Activated T-cell treated with anti-CD3 and anti-CD28 coated beads, Interleukin-2, amount 50 U/mL, for 4 hours (primary cell): Measurements from ENCODE around the gene CRTC1. TPM values are rescaled to one million over a fixed set of nuclear protein-coding genes. Genes with fewer than 3 reads are reported as not detected.
"Not testable (repeated sequence)": the region's sequence is repeated elsewhere in the genome, so short reads cannot be mapped to it uniquely, and the experiment has no call there.

Source experiments
- ATAC-seq, 2 donors: fragments of 200-7000 bp; cut with Tn5 transposase; one replicate each; pipeline ENCODE4 v1.10.0; 2021
- DNase-seq: peaks from one replicate; pipeline ENCODE4 v3.0.0-alpha.2; 2020
- H3K27me3 Mint-ChIP-seq: one replicate; pipeline ENCODE4 v1.8.0; 2021; ENCODE audit warnings: low read depth, mixed read lengths
- H3K36me3 Mint-ChIP-seq: one replicate; pipeline ENCODE4 v1.8.0; 2022; ENCODE audit warnings: mixed read lengths; ENCODE audit not compliant: insufficient read depth
- H3K4me1 Mint-ChIP-seq: one replicate; pipeline ENCODE4 v1.8.0; 2021; ENCODE audit warnings: low read depth, mixed read lengths
- H3K4me3 Mint-ChIP-seq: one replicate; pipeline ENCODE4 v1.8.0; 2021; ENCODE audit warnings: mild to moderate bottlenecking, moderate library complexity, mixed read lengths
- H3K9me3 Mint-ChIP-seq: one replicate; pipeline ENCODE4 v1.8.0; 2021; ENCODE audit warnings: mixed read lengths
- total RNA-seq, 3 donors: library from RNA; stranded (reverse); gene quantifications; one replicate each; pipeline ENCODE4 v1.2.1, GENCODE V29; 2021

CRTC1 gene
- total RNA-seq, 3 donors from 2014 or later, result 7.8 to 9.6 (median 8.9) TPM

DNA sequence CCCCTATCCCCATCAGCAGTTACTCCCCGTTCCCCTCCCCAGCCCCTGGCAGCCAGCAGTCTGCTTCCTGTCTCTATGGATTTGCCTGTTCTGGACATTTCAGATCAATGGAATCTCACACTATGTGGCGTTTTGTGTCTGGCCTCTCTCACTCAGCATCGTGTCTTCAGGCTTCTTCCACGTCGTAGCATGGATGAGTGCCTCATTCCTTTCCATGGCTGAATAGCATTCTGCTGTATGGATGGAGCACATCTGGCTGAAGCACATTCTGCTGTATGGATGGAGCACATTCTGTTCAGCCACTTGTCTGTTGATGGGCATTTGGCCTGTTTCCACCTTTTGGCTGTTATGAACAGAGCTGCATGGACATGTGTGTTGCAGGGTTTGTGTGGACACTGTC, 29.5 kb downstream of the CRTC1 start:
- H3K36me3 Mint-ChIP-seq, result no peaks in the 10 kb centered on the region
- no peaks in the 10 kb centered on the region for H3K27me3 Mint-ChIP-seq
- no peak for ATAC-seq
- DNase-seq, result no peak
- H3K9me3 Mint-ChIP-seq, result no peaks in the 10 kb centered on the region
- no peak overlapping the region for H3K4me3 Mint-ChIP-seq
- peaks cover 20% of the 10 kb centered on the region for H3K4me1 Mint-ChIP-seq

DNA sequence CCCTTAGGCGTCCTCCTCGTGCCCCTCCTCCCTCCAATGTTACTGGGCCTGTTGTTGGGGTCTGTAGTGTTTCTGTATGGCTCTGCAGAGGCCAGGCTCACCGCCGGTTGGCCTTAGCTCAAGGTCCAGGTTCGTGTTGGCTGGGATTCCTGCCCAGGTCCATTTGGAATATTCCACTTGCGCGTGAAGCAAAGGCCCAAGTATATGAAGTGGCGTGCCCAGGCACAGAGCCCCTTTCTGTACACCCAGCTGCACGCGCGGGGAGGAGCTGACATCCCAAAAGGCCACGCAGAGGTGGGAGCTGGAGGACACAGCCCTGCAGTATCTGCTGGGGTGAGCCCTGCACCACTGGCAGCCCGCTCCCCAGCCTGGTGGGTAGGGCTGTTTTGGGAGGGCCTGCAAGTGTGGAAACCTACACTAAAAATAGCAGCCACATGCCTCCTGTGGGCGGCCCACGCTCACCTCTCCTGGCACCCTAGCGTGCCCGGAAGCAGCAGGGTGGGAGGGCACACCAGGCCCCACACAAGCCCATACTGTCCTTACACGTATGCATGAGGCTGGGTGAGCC, 30.2 kb downstream of the CRTC1 start:
- ATAC-seq (peak in 1 of 2 donors; percentile 32), DNase-seq (no peak)
- H3K9me3 Mint-ChIP-seq, result no peaks in the 10 kb centered on the region
- H3K4me1 Mint-ChIP-seq, result peaks cover 18% of the 10 kb centered on the region
- no peaks in the 10 kb centered on the region for H3K27me3 Mint-ChIP-seq
- H3K4me3 Mint-ChIP-seq, result no peak overlapping the region
- H3K36me3 Mint-ChIP-seq, result no peaks in the 10 kb centered on the region

DNA sequence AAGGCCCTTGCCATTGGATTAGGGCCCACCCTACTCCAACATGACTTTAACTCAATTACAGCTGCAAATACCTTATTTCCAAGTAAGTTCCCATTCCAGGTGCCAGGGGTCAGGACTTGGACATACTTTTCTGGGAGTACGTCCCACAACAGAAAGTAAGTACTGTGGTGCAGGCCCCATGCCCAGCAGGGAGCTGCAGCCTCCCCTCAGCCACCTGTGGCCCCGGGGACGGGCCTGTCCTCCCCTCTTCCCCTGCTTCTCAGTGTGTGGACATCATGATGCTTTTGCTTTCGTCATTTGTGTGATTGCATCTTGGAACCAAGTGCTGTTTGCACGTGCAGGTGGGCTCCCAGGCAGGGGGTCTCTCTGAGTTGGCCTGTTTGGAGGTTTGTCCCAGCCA, 31.9 kb downstream of the CRTC1 start:
- Mint-ChIP-seq H3K4me3 (no peak overlapping the region), H3K9me3 (no peaks in the 10 kb centered on the region), H3K36me3 (no peaks in the 10 kb centered on the region), H3K4me1 (peaks cover 17% of the 10 kb centered on the region), H3K27me3 (no peaks in the 10 kb centered on the region)
- ATAC-seq (no peak), DNase-seq (no peak)

DNA sequence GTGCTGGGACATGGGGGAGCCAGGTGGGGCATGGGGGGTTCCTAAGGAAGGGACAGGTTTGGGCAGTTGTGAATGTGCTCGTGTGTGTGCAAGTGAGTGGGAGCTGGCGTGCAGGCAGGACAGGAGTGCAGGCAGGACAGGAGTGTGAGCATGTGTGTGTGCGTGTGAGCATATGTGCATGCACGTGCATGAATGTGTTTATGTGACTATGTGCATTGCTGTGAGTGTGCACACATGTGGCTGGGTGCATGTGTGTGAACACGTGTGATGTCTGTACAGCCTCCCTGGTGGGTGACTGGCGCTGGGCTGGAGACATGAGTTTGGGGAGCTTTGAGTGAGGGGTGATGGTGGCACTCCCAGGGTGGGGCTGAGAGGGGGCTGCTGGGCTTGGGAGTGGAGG, 33.4 kb downstream of the CRTC1 start:
- peaks cover 17% of the 10 kb centered on the region for H3K4me1 Mint-ChIP-seq
- no peak overlapping the region for H3K4me3 Mint-ChIP-seq
- H3K9me3 Mint-ChIP-seq, result no peaks in the 10 kb centered on the region
- ATAC-seq, result no peak
- H3K36me3 Mint-ChIP-seq, result peaks cover 2% of the 10 kb centered on the region
- DNase-seq, result no peak
- no peaks in the 10 kb centered on the region for H3K27me3 Mint-ChIP-seq

DNA sequence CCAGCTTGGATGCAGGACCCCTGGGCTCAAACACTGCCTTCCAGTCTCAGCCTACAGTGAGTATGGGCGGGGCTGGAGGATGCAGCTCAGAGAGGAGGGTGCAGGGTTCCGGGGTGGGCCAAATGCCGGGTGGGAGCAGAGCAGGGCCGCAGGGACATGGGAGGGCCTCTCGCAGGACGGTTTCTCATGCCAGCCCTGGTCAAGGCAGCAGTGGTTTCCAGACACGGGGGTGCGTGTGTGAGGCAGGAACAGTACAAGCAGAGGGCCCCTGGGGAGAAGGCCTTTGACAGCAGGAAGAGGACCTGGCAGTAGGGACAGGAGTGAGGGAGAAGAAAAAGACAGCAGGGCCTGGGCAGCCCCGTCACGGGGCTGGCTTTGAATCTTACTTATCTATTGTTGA, 34.1 kb downstream of the CRTC1 start:
- ATAC-seq, result no peak
- Mint-ChIP-seq H3K27me3 (no peaks in the 10 kb centered on the region), H3K9me3 (no peaks in the 10 kb centered on the region), H3K4me3 (no peak overlapping the region), H3K36me3 (peaks cover 5% of the 10 kb centered on the region), H3K4me1 (peaks cover 17% of the 10 kb centered on the region)
- no peak for DNase-seq

DNA sequence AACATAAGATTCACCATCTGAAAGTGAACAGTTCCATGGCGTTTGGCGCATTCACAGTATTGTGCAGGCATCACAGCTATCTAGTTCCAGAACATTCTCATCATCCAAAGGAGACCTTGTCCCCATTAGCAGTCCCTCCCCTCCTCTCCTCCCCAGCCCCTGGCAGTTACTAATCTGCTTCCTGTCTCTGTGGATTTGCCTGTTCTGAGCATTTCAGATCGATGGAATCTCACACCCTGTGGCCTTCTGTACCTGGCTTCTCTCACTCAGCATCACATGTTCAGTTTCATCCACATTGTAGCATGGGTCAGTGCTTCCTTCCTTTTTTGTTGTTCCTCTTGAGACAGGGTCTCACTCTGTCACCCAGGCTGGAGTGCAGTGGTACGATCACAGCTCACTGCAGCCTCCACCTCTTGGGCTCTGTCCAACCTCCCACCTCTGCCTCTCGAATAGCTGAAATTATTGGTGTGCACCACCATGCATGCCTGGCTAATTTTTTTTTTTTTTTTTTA, 34.6 kb downstream of the CRTC1 start:
- no peak overlapping the region for H3K4me3 Mint-ChIP-seq
- ATAC-seq (no peak), DNase-seq (no peak)
- H3K4me1 Mint-ChIP-seq, result peaks cover 15% of the 10 kb centered on the region
- H3K27me3 Mint-ChIP-seq, result no peaks in the 10 kb centered on the region
- no peaks in the 10 kb centered on the region for H3K9me3 Mint-ChIP-seq
- peaks cover 7% of the 10 kb centered on the region for H3K36me3 Mint-ChIP-seq

DNA sequence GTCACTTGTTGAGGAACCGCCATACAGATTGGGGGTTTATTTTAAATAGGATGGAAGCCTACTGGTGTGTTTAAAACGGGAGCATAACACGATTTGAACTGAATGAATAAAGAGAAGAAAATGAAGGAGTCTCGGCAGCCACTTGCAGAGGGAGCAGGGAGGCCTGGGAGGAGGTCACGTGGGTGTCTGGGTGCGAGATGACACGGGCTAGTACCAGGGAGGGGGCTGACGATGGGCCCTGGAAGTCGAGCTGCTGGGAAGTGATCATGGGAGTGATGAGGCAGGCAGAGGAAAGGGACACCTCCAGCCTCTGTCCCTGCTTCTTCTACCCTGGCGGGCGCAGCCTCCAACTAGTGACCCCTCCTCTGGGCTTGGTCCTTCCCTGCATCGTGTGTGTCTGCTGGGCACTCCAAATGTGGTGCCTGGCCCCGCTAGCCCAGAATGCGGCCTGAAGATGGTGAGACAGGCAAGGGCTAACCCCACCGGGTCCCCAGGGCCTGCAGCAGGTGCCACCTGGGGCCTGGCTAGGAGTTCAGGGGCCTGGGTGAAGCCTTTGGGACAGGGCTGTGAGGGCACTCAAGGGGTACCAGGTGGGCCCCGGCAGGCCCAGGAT, 35.5 kb downstream of the CRTC1 start:
- Mint-ChIP-seq H3K9me3 (no peaks in the 10 kb centered on the region), H3K36me3 (peaks cover 7% of the 10 kb centered on the region), H3K4me3 (no peak overlapping the region), H3K27me3 (no peaks in the 10 kb centered on the region), H3K4me1 (peaks cover 14% of the 10 kb centered on the region)
- ATAC-seq (no peak), DNase-seq (no peak)

DNA sequence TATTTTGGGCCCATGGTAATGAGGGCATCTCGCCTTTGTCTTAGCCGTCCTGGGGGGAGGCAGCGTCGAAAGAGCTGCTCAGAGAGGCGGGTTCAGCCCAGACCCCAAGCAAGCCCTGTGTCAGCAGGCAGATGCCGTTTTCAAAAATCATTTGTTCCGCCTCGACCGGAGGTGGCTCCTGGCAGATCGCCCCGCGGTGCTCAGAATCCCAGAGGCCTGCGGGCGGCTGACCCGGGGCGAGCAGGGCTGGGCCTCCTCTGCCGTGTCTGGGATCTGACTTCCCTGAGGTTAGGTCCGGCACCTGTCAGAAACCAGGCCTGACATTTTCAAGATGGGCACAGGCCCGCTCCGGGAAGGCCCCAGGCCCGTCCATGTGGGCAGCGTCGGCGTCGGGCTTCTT, 36.1 kb downstream of the CRTC1 start:
- Mint-ChIP-seq H3K4me3 (no peak overlapping the region), H3K4me1 (peaks cover 17% of the 10 kb centered on the region), H3K36me3 (peaks cover 7% of the 10 kb centered on the region), H3K27me3 (no peaks in the 10 kb centered on the region), H3K9me3 (no peaks in the 10 kb centered on the region)
- ATAC-seq (no peak), DNase-seq (no peak)

DNA sequence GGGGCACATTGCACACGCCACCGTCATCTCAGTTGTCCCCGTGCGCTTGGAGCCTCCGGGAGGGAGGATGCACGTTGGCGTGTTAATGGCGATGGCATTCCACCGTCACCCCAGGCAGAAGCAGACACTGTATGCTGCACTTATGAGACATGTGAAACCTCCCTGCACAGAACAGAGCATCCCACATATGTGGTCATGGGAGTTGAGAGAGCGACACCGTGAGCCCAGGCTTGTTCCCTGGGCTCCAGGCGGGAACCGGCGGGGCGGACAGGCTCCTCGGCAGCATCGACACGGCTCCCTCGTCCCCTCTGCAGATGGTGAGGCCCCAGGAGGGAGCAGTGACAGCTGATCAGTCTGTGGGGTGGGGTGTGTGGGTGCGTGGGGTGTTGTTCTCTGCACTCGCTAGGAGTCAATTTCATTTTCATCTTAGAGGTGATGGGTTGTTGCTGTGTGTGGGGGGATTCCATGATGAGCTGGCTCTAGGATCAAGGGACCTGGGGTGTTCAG, 40.4 kb downstream of the CRTC1 start:
- DNase-seq (no peak), ATAC-seq (peak; percentile 71 to 74)
- no peaks in the 10 kb centered on the region for H3K27me3 Mint-ChIP-seq
- peaks cover 6% of the 10 kb centered on the region for H3K4me1 Mint-ChIP-seq
- H3K4me3 Mint-ChIP-seq, result no peak overlapping the region
- H3K9me3 Mint-ChIP-seq, result no peaks in the 10 kb centered on the region
- peaks cover 7% of the 10 kb centered on the region for H3K36me3 Mint-ChIP-seq

DNA sequence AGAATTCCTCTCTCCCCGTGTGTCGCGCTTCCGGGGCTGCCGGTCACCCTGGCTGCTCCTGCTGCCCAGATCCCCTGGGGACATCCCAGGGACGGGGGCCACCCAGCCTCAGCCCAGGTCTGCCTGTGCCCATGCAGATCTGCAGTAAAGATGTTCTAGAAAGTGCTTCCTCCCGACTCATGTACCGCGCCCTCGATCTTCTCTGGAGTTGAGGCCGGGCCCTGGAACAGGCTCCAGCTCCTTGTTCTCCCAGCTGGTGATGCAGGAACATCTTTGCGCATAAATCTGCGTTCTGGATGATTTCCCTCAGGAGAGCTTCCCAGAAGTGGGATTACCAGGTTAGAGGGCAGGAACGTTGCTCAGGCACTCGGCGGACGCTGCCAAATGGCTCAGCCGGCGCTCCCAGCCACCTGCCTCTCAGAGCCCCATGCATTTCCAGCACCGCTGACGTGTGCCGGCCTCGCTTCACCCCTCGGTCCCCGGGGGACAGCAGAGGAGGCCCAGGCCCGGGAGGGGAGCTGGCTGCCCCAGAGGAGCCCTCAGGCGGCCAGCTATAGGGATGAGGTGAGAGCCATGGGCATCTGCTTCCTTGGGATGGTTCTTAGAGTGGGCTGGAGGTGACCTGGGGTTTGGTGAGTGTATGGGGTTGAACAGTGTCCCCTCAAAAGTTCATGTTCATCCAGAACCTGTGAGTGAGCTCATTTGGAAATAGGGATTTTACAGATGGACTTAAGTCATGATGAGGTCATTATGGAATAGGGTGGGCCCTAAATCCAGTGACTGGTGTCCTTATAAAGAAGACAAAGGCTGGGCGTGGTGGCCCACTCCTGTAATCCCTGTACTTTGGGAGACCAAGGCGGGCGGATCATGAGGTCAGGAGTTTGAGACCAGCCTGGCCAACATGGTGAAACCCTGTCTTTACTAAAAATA, 42.6 kb downstream of the CRTC1 start:
- Mint-ChIP-seq H3K27me3 (no peaks in the 10 kb centered on the region), H3K4me1 (peaks cover 6% of the 10 kb centered on the region), H3K36me3 (peaks cover 5% of the 10 kb centered on the region), H3K9me3 (no peaks in the 10 kb centered on the region), H3K4me3 (no peak overlapping the region)
- ATAC-seq (no peak), DNase-seq (no peak)

DNA sequence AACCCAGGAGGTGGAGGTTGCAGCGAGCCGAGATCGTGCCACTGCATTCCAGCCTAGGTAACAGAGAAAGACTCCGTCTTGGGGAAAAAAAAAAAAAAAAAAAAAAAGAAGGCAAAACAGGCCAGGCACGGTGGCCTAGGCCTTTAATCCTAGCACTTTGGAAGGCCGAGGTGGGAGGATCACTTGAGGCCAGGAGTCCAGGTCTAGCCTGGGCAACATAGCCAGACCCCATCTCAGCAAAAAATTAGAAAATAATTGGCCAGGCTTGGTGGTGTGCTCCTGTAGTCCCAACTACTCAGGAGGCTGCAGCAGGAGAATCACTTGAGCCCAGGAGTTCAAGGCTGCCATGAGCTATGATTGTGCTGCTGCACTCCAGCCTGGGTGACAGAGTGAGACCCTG, 43.4 kb downstream of the CRTC1 start:
- peaks cover 5% of the 10 kb centered on the region for H3K36me3 Mint-ChIP-seq
- H3K4me1 Mint-ChIP-seq, result peaks cover 6% of the 10 kb centered on the region
- no peaks in the 10 kb centered on the region for H3K9me3 Mint-ChIP-seq

DNA sequence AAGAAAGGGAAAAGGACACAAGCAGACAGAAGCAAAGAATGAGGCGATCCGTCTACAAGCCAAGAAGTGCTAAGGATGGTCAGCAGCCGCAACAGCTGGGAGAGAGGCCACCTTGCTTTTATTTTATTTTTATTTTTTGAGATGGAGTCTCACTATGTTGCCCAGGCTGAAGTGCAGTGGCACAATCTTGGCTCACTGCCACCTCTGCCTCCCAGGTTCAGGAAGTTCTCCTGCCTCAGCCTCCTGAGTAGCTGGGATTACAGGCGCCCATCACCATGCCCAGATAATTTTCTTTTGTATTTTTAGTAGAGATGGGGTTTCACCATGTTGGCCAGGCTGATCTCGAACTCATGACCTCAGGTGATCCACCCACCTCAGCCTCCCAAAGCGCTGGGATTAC, 44.1 kb downstream of the CRTC1 start:
- H3K27me3 Mint-ChIP-seq, H3K9me3 Mint-ChIP-seq, H3K4me1 Mint-ChIP-seq, ATAC-seq, H3K4me3 Mint-ChIP-seq, H3K36me3 Mint-ChIP-seq, DNase-seq: not testable (repeated sequence)

More for the DNA sequence above, 43.4 kb downstream of the CRTC1 start:
- Mint-ChIP-seq H3K27me3 (no peaks in the 10 kb centered on the region), H3K4me3 (no peak overlapping the region)
- DNase-seq (no peak), ATAC-seq (no peak)

DNA sequence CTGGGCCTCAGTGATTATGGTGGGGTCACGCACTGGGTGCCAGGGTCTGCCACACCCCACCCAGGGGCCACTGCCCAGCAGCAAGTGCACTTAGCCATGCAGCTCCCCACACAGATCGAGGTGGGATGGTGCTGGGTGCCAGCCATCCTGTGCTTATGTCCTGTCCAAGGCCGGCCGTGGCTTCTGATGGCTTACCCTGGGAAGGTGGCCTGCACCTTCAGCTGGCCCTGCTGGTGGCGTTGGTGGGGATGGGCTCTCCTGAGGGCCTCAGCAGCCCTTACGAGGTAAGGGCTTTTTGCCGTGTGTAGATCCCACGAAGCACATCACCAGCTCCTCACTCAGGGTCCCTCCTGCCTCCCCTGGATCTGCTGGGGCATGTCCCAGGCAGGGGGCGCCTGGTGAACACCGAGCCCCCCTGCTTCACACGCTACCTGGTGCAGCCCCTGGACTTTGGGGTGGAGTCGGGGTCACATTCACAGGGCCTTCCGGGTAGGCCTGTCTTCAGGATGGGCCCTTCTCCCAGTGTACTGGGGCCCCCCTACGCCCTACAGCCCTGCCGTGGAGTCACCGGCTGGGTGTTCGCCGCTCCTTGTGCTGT, 46.6 kb downstream of the CRTC1 start:
- peaks cover 3% of the 10 kb centered on the region for H3K36me3 Mint-ChIP-seq
- no peaks in the 10 kb centered on the region for H3K9me3 Mint-ChIP-seq
- no peak overlapping the region for H3K4me3 Mint-ChIP-seq
- no peak for DNase-seq
- no peaks in the 10 kb centered on the region for H3K27me3 Mint-ChIP-seq
- ATAC-seq, result no peak
- no peaks in the 10 kb centered on the region for H3K4me1 Mint-ChIP-seq

DNA sequence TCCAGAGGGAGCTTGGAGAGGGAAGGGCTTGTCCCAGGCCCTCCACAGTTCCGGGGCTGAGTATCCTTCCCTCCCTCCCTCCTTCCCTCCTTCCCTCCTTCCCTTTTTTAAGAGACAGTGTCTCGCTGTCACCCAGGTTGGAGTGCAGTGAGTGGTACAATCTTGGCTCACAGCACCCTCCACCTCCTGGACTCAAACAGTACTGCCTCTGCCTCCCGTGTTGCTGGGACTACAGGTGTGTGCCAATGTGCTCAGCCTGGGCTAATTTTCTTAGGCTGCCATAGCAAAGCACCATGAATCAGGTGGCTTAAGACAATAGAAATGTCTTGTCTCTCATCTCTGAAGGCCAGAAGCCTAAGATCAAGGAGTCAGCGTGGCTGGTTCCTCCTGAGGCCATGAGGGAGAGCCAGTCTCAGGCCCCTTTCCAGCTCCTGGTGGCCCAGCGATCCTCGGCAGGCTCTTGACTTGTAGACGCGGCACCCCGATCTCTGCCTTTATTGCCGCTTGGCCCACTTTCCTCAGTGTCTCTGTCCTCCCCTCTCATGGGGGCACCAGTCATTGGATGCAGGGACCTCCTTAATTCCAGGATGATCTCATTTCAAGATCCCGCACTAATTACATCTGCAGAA, 47.5 kb downstream of the CRTC1 start:
- no peak for DNase-seq
- H3K4me1 Mint-ChIP-seq, result no peaks in the 10 kb centered on the region
- no peak overlapping the region for H3K4me3 Mint-ChIP-seq
- no peak for ATAC-seq
- H3K27me3 Mint-ChIP-seq, result no peaks in the 10 kb centered on the region
- peaks cover 3% of the 10 kb centered on the region for H3K36me3 Mint-ChIP-seq
- H3K9me3 Mint-ChIP-seq, result no peaks in the 10 kb centered on the region
